Measurements from ENCODE around the gene PDE8B.

Gene PDE8B

GRCh38 chr5:77337686-77338085, 127.2 kb downstream of the PDE8B start:
- H3K4me3 ChIP-seq (ENCODE audit: low read depth, low read length), result no peak overlapping the region
- no peak for DNase-seq (ENCODE audit: low read depth)
- TF ChIP-seq CTCF (IDR thresholded peaks at IDR 0.05; ENCODE audit: control insufficient read depth, extremely low read depth, insufficient read depth), result no peak

DNA sequence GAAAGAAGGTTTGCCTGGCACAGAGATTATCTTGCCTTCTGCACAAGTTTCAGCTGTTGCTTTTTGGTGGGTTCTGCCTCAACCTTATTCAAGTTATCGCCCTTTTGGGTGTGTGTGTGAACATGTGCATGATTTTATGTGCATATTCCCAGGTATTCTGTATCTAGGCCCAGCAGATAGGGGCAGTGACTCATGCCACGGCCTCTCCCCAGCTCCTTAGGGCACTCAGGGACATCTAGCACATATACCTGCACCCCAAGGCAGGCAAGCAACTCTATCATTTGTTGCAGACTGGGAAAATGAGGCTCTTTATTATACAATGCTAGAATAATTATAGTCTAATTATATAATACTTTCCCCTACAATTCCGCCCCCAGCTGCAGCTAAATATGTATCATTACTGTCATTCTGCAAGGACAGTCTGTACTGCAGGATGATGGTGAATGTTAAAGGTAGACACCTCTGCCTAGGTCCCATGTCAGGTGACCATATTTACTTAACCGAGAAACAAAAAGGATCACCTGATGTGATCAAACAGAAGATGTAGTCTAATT, 128.9 kb downstream of the PDE8B start:
- no peak overlapping the region for H3K4me3 ChIP-seq (ENCODE audit: low read depth, low read length)
- no peak for TF ChIP-seq CTCF (IDR thresholded peaks at IDR 0.05; ENCODE audit: control insufficient read depth, extremely low read depth, insufficient read depth)
- DNase-seq (ENCODE audit: low read depth), result no peak

GRCh38 chr5:77343165-77343564, 132.7 kb downstream of the PDE8B start:
- DNase-seq (ENCODE audit: low read depth), result no peak
- no peak overlapping the region for H3K4me3 ChIP-seq (ENCODE audit: low read depth, low read length)
- TF ChIP-seq CTCF (IDR thresholded peaks at IDR 0.05; ENCODE audit: control insufficient read depth, extremely low read depth, insufficient read depth), result no peak

GRCh38 chr5:77347435-77348098, 137.1 kb downstream of the PDE8B start:
- no peak for DNase-seq (ENCODE audit: low read depth)
- H3K4me3 ChIP-seq (ENCODE audit: low read depth, low read length), result no peak overlapping the region
- TF ChIP-seq CTCF (IDR thresholded peaks at IDR 0.05; ENCODE audit: control insufficient read depth, extremely low read depth, insufficient read depth), result no peak

- no peak for DNase-seq (ENCODE audit: low read depth)
- no peak for TF ChIP-seq CTCF (IDR thresholded peaks at IDR 0.05; ENCODE audit: control insufficient read depth, extremely low read depth, insufficient read depth)
- H3K4me3 ChIP-seq (ENCODE audit: low read depth, low read length), result no peak overlapping the region
Measured at GRCh38 chr5:77353251-77353650, 142.8 kb downstream of the PDE8B start.

GRCh38 chr5:77354454-77354853, 144.0 kb downstream of the PDE8B start:
- DNase-seq (ENCODE audit: low read depth), result no peak
- TF ChIP-seq CTCF (IDR thresholded peaks at IDR 0.05; ENCODE audit: control insufficient read depth, extremely low read depth, insufficient read depth), result no peak
- no peak overlapping the region for H3K4me3 ChIP-seq (ENCODE audit: low read depth, low read length)

- DNase-seq (ENCODE audit: low read depth), result no peak
- no peak overlapping the region for H3K4me3 ChIP-seq (ENCODE audit: low read depth, low read length)
- no peak for TF ChIP-seq CTCF (IDR thresholded peaks at IDR 0.05; ENCODE audit: control insufficient read depth, extremely low read depth, insufficient read depth)
Measured at GRCh38 chr5:77355080-77355479, 144.6 kb downstream of the PDE8B start.

Measured in LNCaP clone FGC (cell line).